GM12878 (cell line): ENCODE results near the gene PC. TPM values are rescaled to one million over a fixed set of nuclear protein-coding genes. Genes with fewer than 3 reads are reported as not detected.

Source experiments
- ATAC-seq: fragments of 200-7000 bp; cut with Tn5 transposase; 3 replicates; pipeline ENCODE4 v1.9.1; 2020; ENCODE audit warnings: mild to moderate bottlenecking, moderate library complexity
- BruUV-seq: library from RNA; stranded (reverse); fragments of 400-500 nt; replicated peaks from 2 replicates; lab custom pipeline; 2021; lab: Mats Ljungman, UMichigan
- CTCF ChIA-PET: fragments of 300-600 bp; sonication (Branson Sonifier 250); formaldehyde crosslinking; extraction: SDS; loops from one replicate; lab custom pipeline; 2021; ENCODE audit warnings: inconsistent platforms; lab: Yijun Ruan, JAX
- POLR2A ChIA-PET: fragments of 350-600 bp; formaldehyde crosslinking; extraction: SDS; loops from one replicate; lab custom pipeline; 2021; ENCODE audit warnings: inconsistent platforms; lab: Charles Lee
- RAD21 ChIA-PET: fragments of 300-600 bp; sonication (Branson Sonifier 250); formaldehyde crosslinking; loops from one replicate; lab custom pipeline; 2023; ENCODE audit warnings: antibody characterized with exemption; ENCODE audit not compliant: unreplicated experiment; lab: Charles Lee
- SMC1A ChIA-PET: fragments of 300-600 bp; sonication (Branson Sonifier 250); formaldehyde crosslinking; loops from one replicate; lab custom pipeline; 2023; ENCODE audit not compliant: unreplicated experiment, uncharacterized antibody; lab: Charles Lee
- DNase-seq: peaks from one replicate; pipeline ENCODE4 v3.0.0-alpha.2; 2011; ENCODE audit warnings: low read depth, low spot score
- FAIRE-seq: peaks from 3 replicates; lab custom pipeline; 2011; peaks lifted over from hg19 to GRCh38; lab: Jason Lieb, UNC
- H2AFZ ChIP-seq: 2 replicates; pipeline ENCODE4 v1.6.0; 2011; ENCODE audit warnings: low read depth, low read length, control low read depth; ENCODE audit not compliant: control insufficient read depth
- H3K27ac ChIP-seq: 2 replicates; pipeline ENCODE4 v1.5.1; 2011; ENCODE audit warnings: control low read depth; ENCODE audit not compliant: control insufficient read depth, insufficient read depth
- H3K27me3 ChIP-seq, 2 experiments: replicated peaks in 1 of 2; 2 replicates each; pipeline versions ENCODE4 v1.6.0 to v1.6.1; 2011; ENCODE audit warnings: low read length in 1 of 2; ENCODE audit not compliant: control insufficient read depth in 2 of 2, insufficient read depth in 2 of 2
- H3K36me3 ChIP-seq, 2 experiments: 2 replicates each; pipeline ENCODE4 v1.5.1; 2011; ENCODE audit warnings: low read length in 1 of 2; ENCODE audit not compliant: control insufficient read depth in 2 of 2, insufficient read depth in 2 of 2
- H3K4me1 ChIP-seq: 2 replicates; pipeline ENCODE4 v1.6.1; 2011; ENCODE audit warnings: mild to moderate bottlenecking, low read length, moderate library complexity, mixed read lengths; ENCODE audit not compliant: control insufficient read depth, insufficient read depth
- H3K4me2 ChIP-seq: 2 replicates; pipeline ENCODE4 v1.6.0; 2011; ENCODE audit warnings: control low read depth; ENCODE audit not compliant: control insufficient read depth, insufficient read depth
- H3K4me3 ChIP-seq: fragments of 200-600 bp; sonication (generic); 2 replicates; pipeline ENCODE4 v1.5.1; 2016
- H3K79me2 ChIP-seq: 2 replicates; pipeline ENCODE4 v1.6.0; 2011; ENCODE audit warnings: low read length; ENCODE audit not compliant: control insufficient read depth, insufficient read depth
- H3K9ac ChIP-seq: 2 replicates; pipeline ENCODE4 v1.8.0; 2011; ENCODE audit warnings: low read length, control low read depth, mixed read lengths; ENCODE audit not compliant: control insufficient read depth, insufficient read depth
- H3K9me3 ChIP-seq: replicated peaks from 3 replicates; pipeline ENCODE4 v1.5.1; 2011; ENCODE audit warnings: mild to moderate bottlenecking, low read length; ENCODE audit not compliant: control insufficient read depth, insufficient read depth
- H4K20me1 ChIP-seq: 2 replicates; pipeline ENCODE4 v1.6.0; 2011; ENCODE audit not compliant: control insufficient read depth, insufficient read depth
- CTCF ChIP-seq, 3 experiments: IDR thresholded peaks in 2 of 3; conservative IDR thresholded peaks in 1 of 3; 2 replicates each; pipeline ENCODE4 v1.5.1; 2011; ENCODE audit warnings: low read depth in 3 of 3, low read length in 3 of 3, mild to moderate bottlenecking in 3 of 3, control low read depth in 2 of 3, moderate library complexity in 2 of 3, inconsistent platforms in 1 of 3, mixed read lengths in 1 of 3; ENCODE audit not compliant: control insufficient read depth in 2 of 3, insufficient read depth in 1 of 3; ENCODE audit errors: extremely low read depth in 1 of 3
- REST ChIP-seq: IDR thresholded peaks from 2 replicates; pipeline ENCODE4 v1.6.1; 2012; ENCODE audit warnings: mild to moderate bottlenecking, low read depth, low read length
- SMC3 ChIP-seq: IDR thresholded peaks from 2 replicates; pipeline ENCODE4 v1.6.1; 2011; ENCODE audit warnings: low read length, improper control_type of control experiment, borderline replicate concordance
- TARDBP ChIP-seq: IDR thresholded peaks from 2 replicates; pipeline ENCODE4 v1.6.1; 2016; ENCODE audit warnings: borderline replicate concordance
- TBL1XR1 ChIP-seq: IDR thresholded peaks from 2 replicates; pipeline ENCODE4 v1.6.1; 2012; ENCODE audit warnings: low read depth, low read length, improper control_type of control experiment
- TCF12 ChIP-seq: IDR thresholded peaks from 2 replicates; pipeline ENCODE4 v1.6.1; 2011; ENCODE audit warnings: low read depth, mild to moderate bottlenecking, low read length
- YY1 ChIP-seq: IDR thresholded peaks from 2 replicates; pipeline ENCODE4 v1.6.1; 2011; ENCODE audit warnings: low read depth, mild to moderate bottlenecking, low read length
- ZNF592 ChIP-seq: fragments of 450-650 bp; IDR thresholded peaks from 2 replicates; pipeline ENCODE4 v1.6.1; 2017; ENCODE audit warnings: mild to moderate bottlenecking, moderate library complexity
- ZNF687 ChIP-seq: fragments of 450-650 bp; IDR thresholded peaks from 2 replicates; pipeline ENCODE4 v1.6.1; 2017; ENCODE audit warnings: mild to moderate bottlenecking, moderate library complexity
- WGBS: methylation state at CpG from one replicate; pipeline ENCODE4 v1.1.6; 2016; ENCODE audit warnings: low lambda C conversion rate; ENCODE audit not compliant: insufficient replicate concordance, insufficient coverage; ENCODE audit errors: missing lambda C conversion rate; 5-methylcytosine and 5-hydroxymethylcytosine counted together
- in situ Hi-C: fragments of 300-500 bp; cut with MboI; formaldehyde crosslinking; loops from 9 replicates; pipeline ENCODE4 v1.14.3; 2018; ENCODE audit warnings: mixed read lengths
- intact Hi-C: fragments of 100-400 bp; cut with micrococcal nuclease; formaldehyde crosslinking; loops from one replicate; pipeline ENCODE4 v1.14.2; 2022; ENCODE audit not compliant: unreplicated experiment
- polyA plus RNA-seq, 11 experiments: library from polyadenylated mRNA; depleted of rRNA in 4 of 11; unstranded in 6 of 11; stranded (reverse) in 5 of 11; fragments of >200 nt; fragmentation: Nextera tagmentation in 4 of 11; fragmentation: Illumina TruSeq in 1 of 11; extraction: Ambion mirVana in 4 of 11; extraction: Trizol in 1 of 11; gene quantifications; 1 replicate in 1 of 11; 2 replicates in 10 of 11; pipeline versions ENCODE4 v1.2.1 to v1.2.3, GENCODE V29; 2011 to 2016; ENCODE audit warnings: inconsistent platforms in 2 of 11, missing spikeins in 2 of 11, low read depth in 1 of 11
- total RNA-seq, 4 experiments: library from RNA; depleted of rRNA in 3 of 4; stranded (reverse); fragments of >200 nt in 3 of 4; fragmentation: Illumina TruSeq in 1 of 4; extraction: Trizol in 1 of 4; gene quantifications; 2 replicates each; pipeline versions ENCODE4 v1.2.1 to v1.2.3, GENCODE V29; 2013 to 2021

The PC gene
- total and polyA plus RNA-seq, 10 of the 15 experiments (the other 5 are each of a cell fraction or from before 2014, with no cell fraction given), result 0.22 to 10.3 (median 4.5) TPM

GRCh38 chr11:66861774-66862558 is 96.2 kb downstream of the PC start:
- no TSS peak for BruUV-seq
- RAD21 ChIA-PET, result no interaction called here
- no peak overlapping the region for H2AFZ ChIP-seq
- H3K9ac ChIP-seq, result no peak overlapping the region
- no peaks in the 10 kb centered on the region for H3K4me1 ChIP-seq
- no peaks in the 10 kb centered on the region for H4K20me1 ChIP-seq
- H3K27ac ChIP-seq, result no peak overlapping the region
- CTCF ChIA-PET, result no interaction called here
- H3K79me2 ChIP-seq, result peaks cover 6% of the 10 kb centered on the region
- TF ChIP-seq TCF12, result no peak
- no peak for TF ChIP-seq SMC3
- TF ChIP-seq ZNF687, result no peak
- TF ChIP-seq TBL1XR1, result no peak
- TF ChIP-seq CTCF (IDR thresholded peaks at IDR 0.05 in 2 of 3, conservative IDR thresholded peaks at IDR 0.05 in 1 of 3; ENCODE audit: control insufficient read depth in 2 of 3, extremely low read depth in 1 of 3, insufficient read depth in 1 of 3, low read depth in 3 of 3, low read length in 3 of 3), result no peak
- no peak for TF ChIP-seq REST
- TF ChIP-seq ZNF592, result no peak
- no peak for TF ChIP-seq YY1
- no peak for TF ChIP-seq TARDBP
- H3K36me3 ChIP-seq, result no peaks in the 10 kb centered on the region
- WGBS, result 80% methylated on average over 30 of the region's 30 CpGs
- SMC1A ChIA-PET, result no interaction called here
- in situ Hi-C loops (no loop called here), intact Hi-C loops (no loop called here)
- H3K9me3 ChIP-seq, result no peaks in the 10 kb centered on the region
- no peak for FAIRE-seq
- H3K4me3 ChIP-seq, result no peak overlapping the region
- no peak for ATAC-seq
- DNase-seq, result no peak
- no peak overlapping the region for H3K4me2 ChIP-seq
- H3K27me3 ChIP-seq, result no peaks in the 10 kb centered on the region
- POLR2A ChIA-PET, result no interaction called here
